DOHH2 (cell line): ENCODE data around the gene COG2.

ENCODE experiments used
- CTCF ChIP-seq: fragments of 200-600 bp; sonication (generic); IDR thresholded peaks from one replicate; pipeline ENCODE4 v1.5.1; 2014; ENCODE audit warnings: antibody characterized with exemption, mild to moderate bottlenecking, low read depth, low read length; ENCODE audit not compliant: poor library complexity, severe bottlenecking
- EZH2phosphoT487 ChIP-seq: fragments of 200-600 bp; sonication (generic); IDR thresholded peaks from 2 replicates; pipeline ENCODE4 v1.6.1; 2017; ENCODE audit warnings: borderline replicate concordance, mild to moderate bottlenecking, antibody characterized with exemption, low read length, moderate library complexity, mixed read lengths

DNA sequence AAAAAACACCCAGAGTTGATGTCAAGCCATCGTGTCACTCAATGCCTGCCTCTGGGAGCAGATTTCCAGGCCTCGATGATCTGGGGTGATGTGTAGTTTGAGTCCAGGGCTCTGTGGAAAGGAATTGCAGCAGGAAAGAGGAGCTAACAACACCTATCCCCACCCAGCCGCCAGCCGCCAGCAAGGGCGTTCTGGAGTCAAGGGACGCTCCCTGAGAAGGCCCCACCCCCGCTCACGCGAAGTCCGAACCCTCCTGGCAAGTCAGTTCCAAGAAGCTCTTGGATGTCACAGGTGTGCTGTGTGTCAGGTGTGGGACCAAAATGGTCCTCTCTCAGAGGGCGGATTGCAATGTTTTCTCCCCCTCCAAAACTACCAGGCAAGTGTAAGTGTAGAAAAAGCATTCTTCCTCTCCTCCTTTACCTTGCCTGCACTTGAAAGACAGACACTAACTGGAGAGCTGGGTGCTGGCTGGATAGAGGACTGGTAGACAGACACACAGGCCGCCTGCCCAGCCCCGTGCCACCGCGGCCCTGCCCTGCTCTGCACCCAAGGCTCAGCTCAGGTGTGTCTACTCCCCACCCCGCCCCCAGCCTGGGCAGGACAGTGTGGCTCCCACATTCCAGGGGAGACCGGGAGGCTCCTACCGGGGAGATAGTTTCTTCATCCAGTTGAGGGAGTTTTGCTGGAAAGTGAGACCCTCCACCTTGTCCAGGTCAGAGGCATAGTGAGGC, 63.2 kb downstream of the COG2 start:
- TF ChIP-seq CTCF (no peak), EZH2phosphoT487 (no peak)
